GM06990 (cell line): ENCODE measurements around the gene WBP11.

ENCODE experiments used
- DNase-seq: peaks from one replicate; pipeline ENCODE4 v3.0.0-alpha.2; 2011; ENCODE audit not compliant: insufficient read length; ENCODE audit errors: extremely low read depth
- H3K27me3 ChIP-seq: replicated peaks from 2 replicates; pipeline ENCODE4 v1.6.0; 2011; ENCODE audit warnings: low read length; ENCODE audit not compliant: control insufficient read depth, insufficient read depth
- H3K36me3 ChIP-seq: 2 replicates; pipeline ENCODE4 v1.5.1; 2011; ENCODE audit warnings: low read length; ENCODE audit not compliant: control insufficient read depth, insufficient read depth
- H3K4me3 ChIP-seq: replicated peaks from 2 replicates; pipeline ENCODE4 v1.5.1; 2011; ENCODE audit warnings: low read depth, mild to moderate bottlenecking, control low read depth, low read length
- CTCF ChIP-seq: IDR thresholded peaks from 2 replicates; pipeline ENCODE4 v1.5.1; 2011; ENCODE audit warnings: low read length, control low read depth, mild to moderate bottlenecking, inconsistent platforms; ENCODE audit not compliant: insufficient read depth, poor library complexity, severe bottlenecking

Gene WBP11

GRCh38 chr12:14774074-14774905, 29.0 kb downstream of the WBP11 start:
- DNase-seq, result peak; percentile 88
- Histone ChIP-seq H3K4me3 (peak overlapping the region; percentile 65), H3K27me3 (no peaks in the 10 kb centered on the region), H3K36me3 (no peaks in the 10 kb centered on the region)
- no peak for TF ChIP-seq CTCF

- peak; percentile 82 for DNase-seq
- peak overlapping the region; percentile 65 for H3K4me3 ChIP-seq
- TF ChIP-seq CTCF, result no peak
- no peaks in the 10 kb centered on the region for H3K27me3 ChIP-seq
- H3K36me3 ChIP-seq, result no peaks in the 10 kb centered on the region
These were observed 29.6 kb downstream of the WBP11 start for GRCh38 chr12:14773685-14774073.

GRCh38 chr12:14772946-14773345, 30.3 kb downstream of the WBP11 start:
- no peak overlapping the region for H3K4me3 ChIP-seq
- no peak for TF ChIP-seq CTCF
- DNase-seq, result no peak
- H3K36me3 ChIP-seq, result no peaks in the 10 kb centered on the region
- H3K27me3 ChIP-seq, result no peaks in the 10 kb centered on the region

- no peak for TF ChIP-seq CTCF
- no peaks in the 10 kb centered on the region for H3K27me3 ChIP-seq
- peak; percentile 54 for DNase-seq
- H3K36me3 ChIP-seq, result peaks cover 2% of the 10 kb centered on the region
- peak overlapping the region; percentile 79 for H3K4me3 ChIP-seq
These were observed 31.6 kb downstream of the WBP11 start for GRCh38 chr12:14771651-14772137.

- peaks cover 2% of the 10 kb centered on the region for H3K36me3 ChIP-seq
- DNase-seq, result peak; percentile 92
- H3K4me3 ChIP-seq, result peak overlapping the region; percentile 79
- TF ChIP-seq CTCF, result no peak
- no peaks in the 10 kb centered on the region for H3K27me3 ChIP-seq
These were observed 32.5 kb downstream of the WBP11 start for GRCh38 chr12:14770496-14771461.
